K562 (cell line): ENCODE data around the gene C6orf47. TPM values are rescaled to one million over a fixed set of nuclear protein-coding genes. Genes with fewer than 3 reads are reported as not detected.

Experiments
- BRCA1 ChIP-seq, 2 experiments: fragments of 450-650 bp in 1 of 2; sonication (generic) in 1 of 2; formaldehyde crosslinking in 1 of 2; IDR thresholded peaks; 2 replicates each; pipeline versions ENCODE4 v1.5.0 to v1.6.1; 2017 to 2020; ENCODE audit warnings: mild to moderate bottlenecking in 1 of 2, missing genetic modification reagents in 1 of 2
- CEBPG ChIP-seq, 3 experiments: fragments of 200-800 bp in 1 of 3; sonication (Bioruptor generic) in 1 of 3; sonication (generic) in 1 of 3; formaldehyde crosslinking in 1 of 3; IDR thresholded peaks in 2 of 3; conservative IDR thresholded peaks in 1 of 3; 2 replicates each; pipeline versions ENCODE4 v1.6.1 to v1.8.0; 2016 to 2022; ENCODE audit warnings: missing compliant biosample characterization in 2 of 3, missing genetic modification characterization in 2 of 3, mild to moderate bottlenecking in 1 of 3, missing genetic modification reagents in 1 of 3
- FOXP4 ChIP-seq: sonication (generic); formaldehyde crosslinking; IDR thresholded peaks from 2 replicates; pipeline ENCODE4 v1.8.0; 2022; ENCODE audit warnings: mild to moderate bottlenecking, missing genetic modification reagents, borderline replicate concordance
- ILF3 ChIP-seq: fragments of 450-650 bp; IDR thresholded peaks from 2 replicates; pipeline ENCODE4 v1.6.1; 2018; ENCODE audit warnings: antibody characterized with exemption, mild to moderate bottlenecking, moderate library complexity, borderline replicate concordance
- NBN ChIP-seq: fragments of 450-650 bp; IDR thresholded peaks from 2 replicates; pipeline ENCODE4 v1.6.1; 2016; ENCODE audit warnings: low read depth, mild to moderate bottlenecking
- polyA plus RNA-seq, 8 experiments: library from polyadenylated mRNA; depleted of rRNA in 4 of 8; stranded (reverse) in 5 of 8; unstranded in 3 of 8; fragments of >200 nt; fragmentation: Nextera tagmentation in 2 of 8; fragmentation: Illumina TruSeq in 1 of 8; extraction: Ambion mirVana in 2 of 8; extraction: Trizol in 1 of 8; gene quantifications; 2 replicates each; pipeline versions ENCODE4 v1.2.1 to v1.2.3, GENCODE V29; 2011 to 2014; ENCODE audit warnings: inconsistent platforms in 1 of 8, missing spikeins in 1 of 8
- total RNA-seq, 7 experiments: library from RNA; depleted of rRNA in 6 of 7; stranded (reverse); fragments of >200 nt in 6 of 7; fragmentation: Illumina TruSeq in 2 of 7; extraction: Trizol in 2 of 7; gene quantifications; 2 replicates each; pipeline versions ENCODE4 v1.2.1 to v1.2.3, GENCODE V29; 2011 to 2021; ENCODE audit warnings: low replicate concordance in 1 of 7

Gene C6orf47
- total and polyA plus RNA-seq, 9 of the 15 experiments (the other 6 are each of a cell fraction or from before 2014, with no cell fraction given), result 0.14 to 43.8 (median 27.0) TPM

- TF ChIP-seq FOXP4 (CRISPR knock-in tag) (0 out of 2 replicates have a peak, but pooled peaks have one; percentile 70), NBN (no peak), BRCA1 (IDR thresholded peaks at IDR 0.05) (no peak), BRCA1 (CRISPR knock-in tag; IDR thresholded peaks at IDR 0.05) (0 out of 2 replicates have a peak, but pooled peaks have one; percentile 78), ILF3 (no peak), CEBPG (CRISPR knock-in tag; IDR thresholded peaks at IDR 0.05) (peak; percentile 24; the same call in 1 of the 2 replicates), CEBPG (tag; conservative IDR thresholded peaks at IDR 0.05 in 1 of 2, IDR thresholded peaks at IDR 0.05 in 1 of 2) (no peak)
These were observed 27.5 kb upstream of the C6orf47 start (continued) for GRCh38 chr6:31687860-31688693.
